Esophagus squamous epithelium (tissue), 5 donors: ENCODE data around the gene THEMIS2. TPM values are rescaled to one million over a fixed set of nuclear protein-coding genes. Genes with fewer than 3 reads are reported as not detected.
A peak's percentile ranks its signal among the peaks of the same experiment; 100 is the strongest.
"Not testable (repeated sequence)": the region's sequence is repeated elsewhere in the genome, so short reads cannot be mapped to it uniquely, and the experiment has no call there.

ENCODE experiments used
- DNase-seq: peaks from one replicate; lab custom pipeline; 2025; lab: John Stamatoyannopoulos, UW
- H3K27ac ChIP-seq, 4 donors: fragments of 200-600 bp; sonication (generic); one replicate each; pipeline ENCODE4 v1.5.1; 2016 to 2019; ENCODE audit warnings: mild to moderate bottlenecking in 1 of 4
- H3K27me3 ChIP-seq, 4 donors: fragments of 200-600 bp; sonication (generic); 1 replicate in 3 of 4; 2 replicates in 1 of 4; pipeline versions ENCODE4 v1.5.1 to v1.6.0; 2017 to 2021; ENCODE audit warnings: antibody characterized with exemption in 1 of 4
- H3K36me3 ChIP-seq, 3 donors: fragments of 200-600 bp; sonication (generic); one replicate each; pipeline ENCODE4 v1.5.1; 2016 to 2019
- H3K4me1 ChIP-seq, 3 donors: fragments of 200-600 bp; sonication (generic); one replicate each; pipeline ENCODE4 v1.5.1; 2017 to 2019
- H3K4me3 ChIP-seq, 4 donors: fragments of 200-600 bp; sonication (generic); 1 replicate in 3 of 4; 2 replicates in 1 of 4; pipeline ENCODE4 v1.5.1; 2016 to 2019; ENCODE audit warnings: mild to moderate bottlenecking in 2 of 4, moderate library complexity in 1 of 4
- H3K9me3 ChIP-seq, 3 donors: fragments of 200-600 bp; sonication (generic); one replicate each; pipeline ENCODE4 v1.5.1; 2016 to 2019
- POLR2A ChIP-seq, 4 donors: fragments of 450-650 bp; IDR thresholded peaks; one replicate each; pipeline ENCODE4 v1.6.1; 2017; ENCODE audit warnings: antibody characterized with exemption in 4 of 4, mild to moderate bottlenecking in 4 of 4, moderate library complexity in 3 of 4
- WGBS, 2 donors: methylation state at CpG; one replicate each; pipeline ENCODE4 v1.1.5; 2018; 5-methylcytosine and 5-hydroxymethylcytosine counted together
- intact Hi-C: fragments of 100-400 bp; cut with DNase I; formaldehyde crosslinking; loops from one replicate; pipeline ENCODE4 v1.15.0; 2022
- total RNA-seq, 4 donors: library from RNA; depleted of rRNA; stranded (reverse); fragments of >200 nt; gene quantifications; one replicate each; pipeline ENCODE4 v1.1.0, GENCODE V29; 2016
- TF ChIP-seq, protein P1 (sequence below), 6 experiments: fragments of 450-650 bp in 4 of 6; fragments of 200-600 bp in 2 of 6; sonication (generic) in 2 of 6; IDR thresholded peaks; one replicate each; pipeline ENCODE4 v1.5.1; 2016 to 2019; ENCODE audit warnings: antibody characterized with exemption in 6 of 6, mild to moderate bottlenecking in 4 of 6, moderate library complexity in 4 of 6
- donor health status: DM: yes; HTN: yes; CAD: no.

THEMIS2 gene
- total RNA-seq, 4 donors from 2014 or later, result 2.0 to 13.9 (median 8.6) TPM

DNA sequence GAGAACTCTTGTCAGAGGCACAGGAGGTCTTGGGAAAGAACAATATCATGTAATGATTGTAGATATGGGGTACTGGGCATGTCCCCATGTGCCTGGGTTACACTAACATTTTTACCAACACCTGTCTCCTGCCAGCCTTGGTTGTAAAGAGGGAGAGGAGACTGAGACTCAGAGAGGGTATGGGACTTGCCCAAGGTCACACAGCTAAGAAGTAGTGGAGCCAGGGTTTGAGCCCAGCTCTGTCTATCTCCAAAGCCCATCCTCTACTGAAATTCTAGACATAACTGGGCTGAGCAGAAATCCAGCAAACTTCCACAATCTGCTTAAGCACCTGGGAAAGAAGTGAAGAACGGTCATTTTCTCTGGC is 2.6 kb upstream of the THEMIS2 start:
- WGBS, 2 donors, result 89% methylated on average over 1 of the region's 1 CpG; no CpG with 5 or more reads in 1 of the 2 donors
- H3K27me3 ChIP-seq, result no peaks in the 10 kb centered on the region
- no peak for TF ChIP-seq POLR2A (IDR thresholded peaks at IDR 0.05)
- TF ChIP-seq, protein P1, sequence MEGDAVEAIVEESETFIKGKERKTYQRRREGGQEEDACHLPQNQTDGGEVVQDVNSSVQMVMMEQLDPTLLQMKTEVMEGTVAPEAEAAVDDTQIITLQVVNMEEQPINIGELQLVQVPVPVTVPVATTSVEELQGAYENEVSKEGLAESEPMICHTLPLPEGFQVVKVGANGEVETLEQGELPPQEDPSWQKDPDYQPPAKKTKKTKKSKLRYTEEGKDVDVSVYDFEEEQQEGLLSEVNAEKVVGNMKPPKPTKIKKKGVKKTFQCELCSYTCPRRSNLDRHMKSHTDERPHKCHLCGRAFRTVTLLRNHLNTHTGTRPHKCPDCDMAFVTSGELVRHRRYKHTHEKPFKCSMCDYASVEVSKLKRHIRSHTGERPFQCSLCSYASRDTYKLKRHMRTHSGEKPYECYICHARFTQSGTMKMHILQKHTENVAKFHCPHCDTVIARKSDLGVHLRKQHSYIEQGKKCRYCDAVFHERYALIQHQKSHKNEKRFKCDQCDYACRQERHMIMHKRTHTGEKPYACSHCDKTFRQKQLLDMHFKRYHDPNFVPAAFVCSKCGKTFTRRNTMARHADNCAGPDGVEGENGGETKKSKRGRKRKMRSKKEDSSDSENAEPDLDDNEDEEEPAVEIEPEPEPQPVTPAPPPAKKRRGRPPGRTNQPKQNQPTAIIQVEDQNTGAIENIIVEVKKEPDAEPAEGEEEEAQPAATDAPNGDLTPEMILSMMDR (IDR thresholded peaks at IDR 0.05), result no peak

GRCh38 chr1:27871076-27871475 is 1.3 kb upstream of the THEMIS2 start:
- H3K27ac ChIP-seq, intact Hi-C loops: not testable (repeated sequence)

More for the DNA sequence above, 2.6 kb upstream of the THEMIS2 start:
- H3K4me1 ChIP-seq, result peaks cover 0 to 42% (median 24%) of the 10 kb centered on the region in 3 donors
- peak overlapping the region in 2 of 4 donors; percentile 51 to 83 for H3K27ac ChIP-seq
- DNase-seq, result no peak
- H3K4me3 ChIP-seq, result no peak overlapping the region
- intact Hi-C loops, result no loop called here
- H3K9me3 ChIP-seq, result no peaks in the 10 kb centered on the region
- H3K36me3 ChIP-seq, result no peaks in the 10 kb centered on the region

GRCh38 chr1:27872802-27873551 is 633 bp downstream of the THEMIS2 start:
- Histone ChIP-seq H3K27ac (peak overlapping the region; percentile 58 to 86 (median 76)), H3K4me3 (peak overlapping the region; percentile 49 to 77 (median 66)), H3K4me1 (peaks cover 0 to 47% (median 26%) of the 10 kb centered on the region in 3 donors), H3K36me3 (no peaks in the 10 kb centered on the region), H3K27me3 (no peaks in the 10 kb centered on the region), H3K9me3 (no peaks in the 10 kb centered on the region)
- DNase-seq, result no peak
- TF ChIP-seq, protein P1 (IDR thresholded peaks at IDR 0.05), result no peak
- TF ChIP-seq POLR2A (IDR thresholded peaks at IDR 0.05), result no peak
- WGBS, 2 donors, result 5 to 19% methylated on average over 18 to 28 of the region's 38 CpGs
- intact Hi-C loops, result no loop called here

More at GRCh38 chr1:27871076-27871475, 1.3 kb upstream of the THEMIS2 start:
- not testable (repeated sequence) for H3K9me3 ChIP-seq, DNase-seq, H3K27me3 ChIP-seq, H3K36me3 ChIP-seq, H3K4me3 ChIP-seq
- peaks cover 0 to 48% (median 26%) of the 10 kb centered on the region in 3 donors for H3K4me1 ChIP-seq
- 84 to 92% methylated on average over 5 to 7 of the region's 7 CpGs for WGBS, 2 donors

GRCh38 chr1:27873671-27874384 is 1.5 kb downstream of the THEMIS2 start:
- Histone ChIP-seq H3K36me3 (no peaks in the 10 kb centered on the region), H3K27me3 (no peaks in the 10 kb centered on the region), H3K27ac (peak overlapping the region; percentile 58 to 86 (median 76)), H3K4me3 (peak overlapping the region; percentile 49 to 77 (median 66)), H3K4me1 (peaks cover 0 to 38% (median 18%) of the 10 kb centered on the region in 3 donors), H3K9me3 (no peaks in the 10 kb centered on the region)
- TF ChIP-seq POLR2A (IDR thresholded peaks at IDR 0.05), result peak in 1 of 4 donors; percentile 47
- TF ChIP-seq, protein P1 (IDR thresholded peaks at IDR 0.05), result no peak
- WGBS, 2 donors, result 61 to 74% methylated on average over 12 to 16 of the region's 16 CpGs
- DNase-seq, result no peak
- intact Hi-C loops, result no loop called here

DNA sequence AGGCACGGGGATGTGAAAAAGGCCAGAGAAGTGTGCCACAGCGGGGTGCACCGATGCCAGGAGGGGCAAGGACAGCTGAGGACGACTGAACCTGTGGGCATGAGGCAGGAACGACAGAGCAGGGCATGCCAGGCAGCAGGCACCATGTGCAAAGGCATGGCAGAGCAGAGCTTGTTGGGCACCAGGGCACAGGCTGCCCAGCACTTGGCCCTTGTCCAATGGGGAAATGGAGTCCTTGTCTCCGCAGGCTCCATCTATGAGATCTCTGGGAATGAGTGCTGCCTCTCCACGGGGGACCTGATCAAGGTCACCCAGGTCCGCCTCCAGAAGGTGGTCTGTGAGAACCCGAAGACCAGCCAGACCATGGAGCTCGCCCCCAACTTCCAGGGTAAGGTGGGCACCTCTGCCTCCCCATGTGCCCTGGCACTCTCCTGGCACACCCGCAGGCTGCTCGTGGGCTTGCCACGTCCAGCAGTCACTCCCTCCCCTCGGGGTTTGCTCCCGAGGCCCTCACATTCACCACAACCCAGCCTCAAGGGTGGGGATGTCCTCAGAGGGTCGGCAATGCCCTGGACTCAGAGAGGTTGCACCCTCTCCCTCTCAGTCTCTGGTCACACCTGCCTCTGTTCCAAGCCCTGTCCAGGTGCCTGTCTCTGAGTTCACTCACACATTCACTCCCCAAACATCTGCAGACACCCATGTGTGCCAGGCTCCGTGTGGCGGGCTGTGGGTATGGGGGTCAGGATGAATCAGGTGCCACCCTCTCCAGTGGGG is 4.2 kb downstream of the THEMIS2 start:
- no peak overlapping the region for H3K4me3 ChIP-seq
- no peak for DNase-seq
- intact Hi-C loops, result no loop called here
- TF ChIP-seq, protein P1 (IDR thresholded peaks at IDR 0.05), result no peak
- TF ChIP-seq POLR2A (IDR thresholded peaks at IDR 0.05), result no peak
- 61 to 79% methylated on average over 6 to 14 of the region's 18 CpGs for WGBS, 2 donors
- H3K27ac ChIP-seq, result peak overlapping the region in 3 of 4 donors; percentile 74 to 86 (median 79)
- no peaks in the 10 kb centered on the region for H3K9me3 ChIP-seq
- H3K27me3 ChIP-seq, result no peaks in the 10 kb centered on the region
- H3K36me3 ChIP-seq, result no peaks in the 10 kb centered on the region
- H3K4me1 ChIP-seq, result peaks cover 0 to 27% (median 12%) of the 10 kb centered on the region in 3 donors
